OCI-LY1 (cell line): Measurements from ENCODE around the gene TOP1.
A peak's percentile ranks its signal among the peaks of the same experiment; 100 is the strongest.

Experiments
- H2AFZ ChIP-seq: fragments of 200-600 bp; sonication (generic), shearing (Covaris generic); 2 replicates; pipeline ENCODE4 v1.6.0; 2014; ENCODE audit warnings: antibody characterized with exemption, mild to moderate bottlenecking, low read length
- H3F3A ChIP-seq: fragments of 200-600 bp; sonication (generic), shearing (Covaris generic); 2 replicates; pipeline ENCODE4 v1.6.0; 2014; ENCODE audit warnings: mild to moderate bottlenecking, antibody characterized with exemption, low read length, moderate library complexity; ENCODE audit not compliant: insufficient read depth
- H3K27ac ChIP-seq: fragments of 200-600 bp; sonication (generic); 2 replicates; pipeline ENCODE4 v1.5.1; 2014; ENCODE audit warnings: low read length, mixed run types, mild to moderate bottlenecking, low read depth; ENCODE audit not compliant: poor library complexity, severe bottlenecking
- H3K27me3 ChIP-seq: fragments of 200-600 bp; sonication (generic); 2 replicates; pipeline ENCODE4 v1.6.0; 2014; ENCODE audit warnings: antibody characterized with exemption, mild to moderate bottlenecking, low read length, moderate library complexity; ENCODE audit not compliant: insufficient read depth
- H3K36me3 ChIP-seq: fragments of 200-600 bp; sonication (generic); 2 replicates; pipeline ENCODE4 v1.6.1; 2014; ENCODE audit warnings: mild to moderate bottlenecking, antibody characterized with exemption, low read length, moderate library complexity, mixed read lengths; ENCODE audit not compliant: insufficient read depth
- H3K4me1 ChIP-seq: fragments of 200-600 bp; sonication (generic); 2 replicates; pipeline ENCODE4 v1.5.1; 2014; ENCODE audit warnings: mild to moderate bottlenecking, low read length, moderate library complexity; ENCODE audit not compliant: insufficient read depth, severe bottlenecking
- H3K4me2 ChIP-seq: fragments of 200-600 bp; sonication (generic), shearing (Covaris generic); 2 replicates; pipeline ENCODE4 v1.6.1; 2014; ENCODE audit warnings: low read length
- H3K4me3 ChIP-seq: fragments of 200-600 bp; sonication (generic); 2 replicates; pipeline ENCODE4 v1.5.1; 2014; ENCODE audit warnings: low read length, low read depth, mild to moderate bottlenecking, mixed read lengths; ENCODE audit not compliant: poor library complexity, severe bottlenecking
- H3K79me2 ChIP-seq: fragments of 200-600 bp; shearing (Covaris generic); 2 replicates; pipeline ENCODE4 v1.6.1; 2016; ENCODE audit warnings: mixed run types, low read length, mixed read lengths; ENCODE audit not compliant: insufficient read depth
- H3K9ac ChIP-seq: fragments of 200-600 bp; sonication (generic), shearing (Covaris generic); 2 replicates; pipeline ENCODE4 v1.6.1; 2014; ENCODE audit warnings: mild to moderate bottlenecking, low read length, mixed read lengths
- H3K9me2 ChIP-seq: fragments of 200-600 bp; sonication (generic), shearing (Covaris generic); 2 replicates; pipeline ENCODE4 v1.6.1; 2014; ENCODE audit warnings: low read depth, mild to moderate bottlenecking, low read length, mixed read lengths
- H3K9me3 ChIP-seq: fragments of 200-600 bp; shearing (Covaris generic); 2 replicates; pipeline ENCODE4 v1.6.1; 2014; ENCODE audit warnings: low read length, mixed read lengths
- H4K20me1 ChIP-seq: fragments of 200-600 bp; sonication (generic), shearing (Covaris generic); 2 replicates; pipeline ENCODE4 v1.6.0; 2016; ENCODE audit warnings: mild to moderate bottlenecking, low read length; ENCODE audit not compliant: insufficient read depth
- EZH2 ChIP-seq: fragments of 200-600 bp; sonication (generic), shearing (Covaris generic); IDR thresholded peaks from 2 replicates; pipeline ENCODE4 v1.8.0; 2017; ENCODE audit warnings: borderline replicate concordance, mixed run types, mild to moderate bottlenecking, antibody characterized with exemption, low read length, moderate library complexity, mixed read lengths
- TF ChIP-seq, protein P1 (sequence below): fragments of 200-600 bp; sonication (generic), shearing (Covaris generic); IDR thresholded peaks from 2 replicates; pipeline ENCODE4 v1.5.1; 2017; ENCODE audit warnings: mild to moderate bottlenecking, antibody characterized with exemption, low read length, moderate library complexity, mixed read lengths

Gene TOP1

DNA sequence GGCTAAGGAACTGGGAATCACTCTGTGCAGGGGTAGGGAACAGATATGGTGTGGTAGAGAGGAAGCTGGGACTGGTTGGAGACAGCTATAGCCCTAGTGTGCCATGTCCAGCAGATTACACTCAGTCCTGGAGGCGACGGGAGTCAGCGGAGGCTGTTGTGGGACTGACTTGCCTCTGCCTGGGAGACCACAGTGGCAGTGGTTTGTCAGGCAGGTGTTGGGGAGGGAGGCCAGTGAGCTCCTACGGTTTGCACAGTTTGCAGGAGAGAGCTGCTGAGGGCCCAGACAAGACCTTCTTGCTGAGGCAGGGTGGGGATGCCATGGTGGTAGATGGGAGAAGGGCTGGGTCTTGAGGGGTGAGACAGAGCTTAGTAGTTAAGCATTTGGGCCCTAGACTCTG is 113.6 kb downstream of the TOP1 start:
- H3K4me2 ChIP-seq = peak overlapping the region; percentile 67; the same call in 1 of the 2 replicates
- peaks cover 8% of the 10 kb centered on the region; the same call in 1 of the 2 replicates for H3K36me3 ChIP-seq
- H3K9me2 ChIP-seq = no peaks in the 10 kb centered on the region
- no peaks in the 10 kb centered on the region for H3K27me3 ChIP-seq
- no peak overlapping the region for H3K4me3 ChIP-seq
- H2AFZ ChIP-seq = no peak overlapping the region
- H3K9me3 ChIP-seq = no peaks in the 10 kb centered on the region
- H3K27ac ChIP-seq = peak overlapping the region; percentile 79
- H3F3A ChIP-seq = no peaks in the 10 kb centered on the region
- H3K9ac ChIP-seq = no peak overlapping the region; the same call in 1 of the 2 replicates
- H3K79me2 ChIP-seq = peaks cover 42% of the 10 kb centered on the region
- no peak for TF ChIP-seq EZH2
- TF ChIP-seq, protein P1, sequence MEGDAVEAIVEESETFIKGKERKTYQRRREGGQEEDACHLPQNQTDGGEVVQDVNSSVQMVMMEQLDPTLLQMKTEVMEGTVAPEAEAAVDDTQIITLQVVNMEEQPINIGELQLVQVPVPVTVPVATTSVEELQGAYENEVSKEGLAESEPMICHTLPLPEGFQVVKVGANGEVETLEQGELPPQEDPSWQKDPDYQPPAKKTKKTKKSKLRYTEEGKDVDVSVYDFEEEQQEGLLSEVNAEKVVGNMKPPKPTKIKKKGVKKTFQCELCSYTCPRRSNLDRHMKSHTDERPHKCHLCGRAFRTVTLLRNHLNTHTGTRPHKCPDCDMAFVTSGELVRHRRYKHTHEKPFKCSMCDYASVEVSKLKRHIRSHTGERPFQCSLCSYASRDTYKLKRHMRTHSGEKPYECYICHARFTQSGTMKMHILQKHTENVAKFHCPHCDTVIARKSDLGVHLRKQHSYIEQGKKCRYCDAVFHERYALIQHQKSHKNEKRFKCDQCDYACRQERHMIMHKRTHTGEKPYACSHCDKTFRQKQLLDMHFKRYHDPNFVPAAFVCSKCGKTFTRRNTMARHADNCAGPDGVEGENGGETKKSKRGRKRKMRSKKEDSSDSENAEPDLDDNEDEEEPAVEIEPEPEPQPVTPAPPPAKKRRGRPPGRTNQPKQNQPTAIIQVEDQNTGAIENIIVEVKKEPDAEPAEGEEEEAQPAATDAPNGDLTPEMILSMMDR = no peak
- H4K20me1 ChIP-seq = no peaks in the 10 kb centered on the region
- peaks cover 90% of the 10 kb centered on the region for H3K4me1 ChIP-seq

DNA sequence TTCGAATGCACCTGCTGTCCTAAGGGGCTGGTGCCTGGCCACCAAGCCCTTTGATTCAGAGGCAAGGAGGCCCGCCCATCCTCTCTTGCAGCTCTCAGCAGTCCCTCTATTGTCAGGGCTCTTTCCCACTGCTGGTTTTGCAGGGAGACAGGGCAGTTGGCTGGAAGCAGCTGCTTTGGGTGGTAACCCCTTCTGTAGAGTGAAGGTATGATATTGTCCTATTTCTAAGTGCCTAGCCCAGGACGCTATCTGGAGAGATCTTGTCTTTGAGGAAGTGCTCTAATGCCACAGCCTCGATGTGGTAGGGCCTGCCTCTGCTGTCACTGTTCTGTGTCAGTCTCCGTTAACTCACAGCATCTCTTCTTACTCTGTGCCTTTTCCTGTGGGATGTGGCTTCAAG is 114.3 kb downstream of the TOP1 start:
- TF ChIP-seq EZH2 = no peak
- TF ChIP-seq, protein P1 = no peak
- no peaks in the 10 kb centered on the region for H3F3A ChIP-seq
- H3K4me2 ChIP-seq = peak overlapping the region; percentile 21; the same call in 1 of the 2 replicates
- peaks cover 42% of the 10 kb centered on the region for H3K79me2 ChIP-seq
- H3K9ac ChIP-seq = no peak overlapping the region
- H4K20me1 ChIP-seq = no peaks in the 10 kb centered on the region
- H3K9me3 ChIP-seq = no peaks in the 10 kb centered on the region
- peak overlapping the region; percentile 79 for H3K27ac ChIP-seq
- no peaks in the 10 kb centered on the region for H3K27me3 ChIP-seq
- no peak overlapping the region for H2AFZ ChIP-seq
- peaks cover 8% of the 10 kb centered on the region; the same call in 1 of the 2 replicates for H3K36me3 ChIP-seq
- H3K9me2 ChIP-seq = no peaks in the 10 kb centered on the region
- H3K4me1 ChIP-seq = peaks cover 93% of the 10 kb centered on the region
- H3K4me3 ChIP-seq = no peak overlapping the region

DNA sequence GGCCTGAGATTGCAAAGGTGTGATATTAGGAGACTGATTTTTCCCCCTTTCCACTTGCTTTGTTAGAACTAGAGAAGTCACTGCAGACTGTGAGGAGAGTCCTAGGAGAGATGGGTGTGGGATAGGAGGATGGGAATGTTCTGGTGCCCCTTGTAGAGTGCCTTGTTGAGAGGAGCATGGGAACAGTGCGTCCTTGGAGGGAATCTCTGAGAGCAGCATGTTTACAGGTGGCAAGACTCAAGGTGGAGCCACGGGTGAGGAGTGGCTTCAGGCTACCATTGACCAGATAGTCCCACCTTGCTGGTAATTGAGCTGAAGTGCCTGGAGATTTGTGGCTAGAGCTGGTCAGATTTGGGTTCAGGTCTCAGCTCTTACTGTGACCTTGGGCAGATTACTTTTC is 114.7 kb downstream of the TOP1 start:
- Histone ChIP-seq H3K79me2 (peaks cover 42% of the 10 kb centered on the region), H3K4me3 (no peak overlapping the region), H3K27me3 (no peaks in the 10 kb centered on the region), H3K4me1 (peaks cover 89% of the 10 kb centered on the region), H3K4me2 (peak overlapping the region; percentile 21; the same call in 1 of the 2 replicates), H3K36me3 (peaks cover 8% of the 10 kb centered on the region; the same call in 1 of the 2 replicates), H3K9ac (no peak overlapping the region), H3K9me2 (no peaks in the 10 kb centered on the region), H2AFZ (no peak overlapping the region), H3F3A (no peaks in the 10 kb centered on the region), H3K27ac (peak overlapping the region; percentile 79), H4K20me1 (no peaks in the 10 kb centered on the region), H3K9me3 (no peaks in the 10 kb centered on the region)
- no peak for TF ChIP-seq EZH2
- TF ChIP-seq, protein P1 = no peak
